Measurements from ENCODE around the gene PDZD8. TPM values are rescaled to one million over a fixed set of nuclear protein-coding genes. Genes with fewer than 3 reads are reported as not detected.
A peak's percentile ranks its signal among the peaks of the same experiment; 100 is the strongest.

PDZD8 gene
- total RNA-seq, 1 donor from 2014 or later, result 31.8 TPM

- TF ChIP-seq CTCF (conservative IDR thresholded peaks at IDR 0.05), result no peak
- H3K4me3 Mint-ChIP-seq, result peak overlapping the region; percentile 7
- no peaks in the 10 kb centered on the region for H3K27me3 Mint-ChIP-seq (ENCODE audit: low read depth)
- no peaks in the 10 kb centered on the region for H3K4me1 Mint-ChIP-seq
- no peak overlapping the region for H3K27ac Mint-ChIP-seq (ENCODE audit: unreplicated experiment)
- H3K9me3 Mint-ChIP-seq, result no peaks in the 10 kb centered on the region
- no peak for DNase-seq (ENCODE audit: low read depth, low spot score)
- H3K36me3 Mint-ChIP-seq (ENCODE audit: low read depth), result peaks cover 3% of the 10 kb centered on the region
These were observed 102.8 kb downstream of the PDZD8 start for GRCh38 chr10:117272195-117273076.

DNA sequence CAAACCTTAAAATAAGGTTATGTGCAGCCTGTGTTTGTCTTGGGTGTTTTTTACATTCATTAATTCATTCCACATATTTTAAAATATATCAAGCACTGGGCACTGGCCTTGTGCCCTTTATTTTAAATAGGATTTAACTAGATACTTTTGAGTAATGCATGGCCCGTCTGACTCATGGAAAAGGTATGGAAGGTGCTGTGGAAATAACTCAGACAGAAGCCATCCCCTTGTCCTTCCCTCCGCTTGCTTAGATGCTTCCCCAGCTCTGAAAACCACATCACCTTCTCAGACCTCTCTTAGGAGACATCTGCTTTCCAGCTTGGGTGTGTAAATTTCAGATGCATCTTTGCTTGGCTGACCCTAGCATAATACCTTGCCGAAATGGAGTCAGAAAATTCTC is 103.8 kb downstream of the PDZD8 start:
- no peaks in the 10 kb centered on the region for H3K9me3 Mint-ChIP-seq
- DNase-seq (ENCODE audit: low read depth, low spot score), result no peak
- TF ChIP-seq CTCF (conservative IDR thresholded peaks at IDR 0.05), result no peak
- no peak overlapping the region for H3K27ac Mint-ChIP-seq (ENCODE audit: unreplicated experiment)
- no peak overlapping the region for H3K4me3 Mint-ChIP-seq
- no peaks in the 10 kb centered on the region for H3K27me3 Mint-ChIP-seq (ENCODE audit: low read depth)
- H3K36me3 Mint-ChIP-seq (ENCODE audit: low read depth), result peaks cover 3% of the 10 kb centered on the region
- no peaks in the 10 kb centered on the region for H3K4me1 Mint-ChIP-seq

- H3K9me3 Mint-ChIP-seq, result no peaks in the 10 kb centered on the region
- no peak overlapping the region for H3K4me3 Mint-ChIP-seq
- DNase-seq (ENCODE audit: low read depth, low spot score), result no peak
- H3K36me3 Mint-ChIP-seq (ENCODE audit: low read depth), result peaks cover 3% of the 10 kb centered on the region
- H3K4me1 Mint-ChIP-seq, result no peaks in the 10 kb centered on the region
- H3K27ac Mint-ChIP-seq (ENCODE audit: unreplicated experiment), result no peak overlapping the region
- H3K27me3 Mint-ChIP-seq (ENCODE audit: low read depth), result no peaks in the 10 kb centered on the region
- no peak for TF ChIP-seq CTCF (conservative IDR thresholded peaks at IDR 0.05)
These were observed 106.3 kb downstream of the PDZD8 start for GRCh38 chr10:117268907-117269306.

GRCh38 chr10:117268258-117268657 is 107.0 kb downstream of the PDZD8 start:
- no peak overlapping the region for H3K4me3 Mint-ChIP-seq
- no peak overlapping the region for H3K27ac Mint-ChIP-seq (ENCODE audit: unreplicated experiment)
- no peaks in the 10 kb centered on the region for H3K9me3 Mint-ChIP-seq
- H3K4me1 Mint-ChIP-seq, result no peaks in the 10 kb centered on the region
- DNase-seq (ENCODE audit: low read depth, low spot score), result no peak
- TF ChIP-seq CTCF (conservative IDR thresholded peaks at IDR 0.05), result no peak
- peaks cover 3% of the 10 kb centered on the region for H3K36me3 Mint-ChIP-seq (ENCODE audit: low read depth)
- no peaks in the 10 kb centered on the region for H3K27me3 Mint-ChIP-seq (ENCODE audit: low read depth)

DNA sequence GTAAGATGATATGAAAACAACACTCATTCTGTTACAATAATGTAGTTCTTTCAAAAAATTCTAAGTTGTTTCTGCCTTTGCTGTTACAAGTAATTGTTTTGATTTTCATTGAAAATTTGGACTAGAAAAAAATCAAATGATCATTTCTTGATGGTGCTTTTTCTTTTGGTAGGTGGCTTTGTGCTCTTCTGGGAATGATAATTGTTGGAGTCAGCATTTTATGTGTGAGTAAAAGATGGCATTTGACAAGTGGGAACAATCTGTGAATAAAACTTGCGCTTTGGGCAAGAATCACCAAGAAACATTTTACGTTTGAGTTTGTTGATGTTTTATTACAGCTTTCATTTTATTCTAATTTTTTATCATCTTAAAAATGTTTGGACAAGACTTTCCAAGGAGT is 108.4 kb downstream of the PDZD8 start:
- no peaks in the 10 kb centered on the region for H3K9me3 Mint-ChIP-seq
- no peaks in the 10 kb centered on the region for H3K27me3 Mint-ChIP-seq (ENCODE audit: low read depth)
- no peak for DNase-seq (ENCODE audit: low read depth, low spot score)
- no peak for TF ChIP-seq CTCF (conservative IDR thresholded peaks at IDR 0.05)
- no peaks in the 10 kb centered on the region for H3K4me1 Mint-ChIP-seq
- H3K4me3 Mint-ChIP-seq, result no peak overlapping the region
- no peak overlapping the region for H3K27ac Mint-ChIP-seq (ENCODE audit: unreplicated experiment)
- peaks cover 3% of the 10 kb centered on the region for H3K36me3 Mint-ChIP-seq (ENCODE audit: low read depth)

All from neural crest cell (in vitro differentiated cells).